NK-92 (cell line): ENCODE measurements around the gene DYNLRB2.

ENCODE experiments used
- DNase-seq: peaks from one replicate; lab custom pipeline; 2025; ENCODE audit not compliant: unreplicated experiment; lab: John Stamatoyannopoulos, UW

Gene DYNLRB2

DNA sequence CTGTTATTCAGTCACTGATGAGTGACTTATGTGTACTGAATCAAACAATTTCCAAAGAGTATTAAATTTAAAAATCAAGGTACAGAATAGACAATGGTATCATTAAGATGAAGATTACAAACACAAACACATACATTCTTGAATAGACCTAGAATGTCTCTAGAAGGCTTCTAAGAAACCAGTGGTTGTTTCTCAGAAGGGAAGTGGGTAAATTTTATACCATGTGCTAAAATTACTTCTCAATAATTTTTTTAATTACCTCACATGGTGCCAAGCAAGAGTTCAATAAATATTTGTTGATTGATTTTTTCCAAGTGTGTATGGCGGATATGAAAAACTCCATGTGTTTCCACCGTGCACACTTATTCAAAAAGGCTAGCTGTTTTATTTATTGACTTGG, 6.4 kb downstream of the DYNLRB2 start:
- no peak for DNase-seq

DNA sequence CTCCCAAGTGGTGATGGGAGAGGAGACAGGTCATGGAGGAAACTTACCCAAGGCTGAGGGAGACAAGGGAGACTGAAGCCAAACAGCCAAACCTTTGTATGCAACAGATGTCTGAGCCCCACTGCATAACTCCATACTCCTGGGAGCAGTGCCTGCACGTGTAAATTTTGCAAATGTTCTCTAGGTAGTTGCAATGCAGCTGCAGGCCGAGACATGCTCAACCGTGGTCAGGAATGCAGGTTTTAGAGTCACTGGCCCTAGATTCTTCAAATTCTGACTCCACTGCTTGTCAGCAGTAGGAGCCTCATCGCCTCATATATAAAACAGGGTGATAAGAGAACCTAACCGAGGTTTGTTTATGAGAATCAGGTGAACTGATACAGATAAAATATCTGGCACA, 11.5 kb downstream of the DYNLRB2 start:
- no peak for DNase-seq

GRCh38 chr16:80554033-80554432, 13.2 kb downstream of the DYNLRB2 start:
- DNase-seq: no peak

- no peak for DNase-seq
Observed at GRCh38 chr16:80556481-80556880, 15.7 kb downstream of the DYNLRB2 start.

DNA sequence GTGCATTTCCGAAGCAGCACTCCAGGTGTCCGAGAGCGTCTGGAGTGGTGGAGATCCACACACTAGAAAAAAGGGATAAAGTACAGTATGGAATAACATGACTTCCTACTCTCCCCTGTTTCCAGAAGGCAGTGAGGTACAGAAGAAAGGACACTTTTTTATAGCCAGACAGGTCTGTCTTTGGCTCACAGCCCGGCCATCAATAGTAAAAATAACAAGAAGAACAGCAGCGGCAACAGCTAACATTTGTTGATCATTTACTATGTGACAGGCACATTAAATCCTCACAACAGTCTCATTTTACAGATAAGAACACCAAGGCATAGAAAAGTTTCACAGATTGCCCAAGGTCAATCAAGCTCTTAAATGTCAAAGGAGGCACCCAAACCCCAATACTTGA, 16.2 kb downstream of the DYNLRB2 start:
- DNase-seq: no peak

GRCh38 chr16:80559369-80559768, 18.6 kb downstream of the DYNLRB2 start:
- DNase-seq: no peak

GRCh38 chr16:80563066-80563465, 22.3 kb downstream of the DYNLRB2 start:
- no peak for DNase-seq

DNA sequence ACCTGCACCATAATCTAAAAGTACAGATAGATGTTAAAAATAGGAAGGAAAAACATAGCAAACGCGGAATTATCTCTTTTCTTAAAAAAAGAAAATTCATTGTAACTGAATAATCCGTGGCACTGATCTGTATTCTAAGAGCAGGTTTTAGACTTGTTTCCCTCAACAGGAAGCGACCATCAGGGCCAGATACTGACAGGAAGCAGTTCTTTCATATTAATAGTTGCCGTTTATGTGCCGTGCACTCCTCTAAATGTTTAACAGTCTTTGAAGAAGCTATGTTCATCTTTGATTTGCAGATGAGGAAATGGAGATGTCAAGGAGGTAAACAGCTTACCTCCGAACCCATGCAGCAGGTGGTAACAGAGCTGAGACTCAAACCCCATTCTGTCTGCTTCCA, 23.6 kb downstream of the DYNLRB2 start:
- no peak for DNase-seq

GRCh38 chr16:80569440-80570105, 28.8 kb downstream of the DYNLRB2 start:
- DNase-seq: no peak

- DNase-seq: no peak
Observed at GRCh38 chr16:80570106-80570478, 29.3 kb downstream of the DYNLRB2 start.

GRCh38 chr16:80573700-80574120, 32.9 kb downstream of the DYNLRB2 start:
- no peak for DNase-seq

DNA sequence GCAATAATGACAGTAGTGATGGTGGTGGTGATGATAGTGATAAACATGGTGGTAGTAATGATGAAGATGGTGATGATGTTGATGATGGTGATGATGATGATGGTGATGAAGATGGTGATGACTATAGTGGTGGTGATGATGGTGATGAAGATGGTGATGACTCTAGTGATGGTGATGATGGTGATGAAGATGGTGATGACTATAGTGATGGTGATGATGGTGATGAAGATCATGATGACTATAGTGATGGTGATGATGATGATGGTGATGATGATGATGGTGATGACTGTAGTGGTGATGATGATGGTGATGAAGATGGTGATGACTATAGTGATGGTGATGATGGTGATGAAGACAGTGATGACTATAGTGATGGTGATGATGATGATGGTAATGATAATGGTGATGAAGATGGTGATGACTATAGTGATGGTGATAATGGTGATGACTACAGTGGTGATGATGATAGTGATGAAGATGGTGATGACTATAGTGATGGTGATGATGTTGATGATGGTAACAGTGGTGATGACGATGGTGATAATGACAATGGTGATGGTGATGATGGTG, 35.6 kb downstream of the DYNLRB2 start:
- DNase-seq: no peak

- DNase-seq: no peak
Observed at GRCh38 chr16:80577485-80578280, 36.9 kb downstream of the DYNLRB2 start.

DNA sequence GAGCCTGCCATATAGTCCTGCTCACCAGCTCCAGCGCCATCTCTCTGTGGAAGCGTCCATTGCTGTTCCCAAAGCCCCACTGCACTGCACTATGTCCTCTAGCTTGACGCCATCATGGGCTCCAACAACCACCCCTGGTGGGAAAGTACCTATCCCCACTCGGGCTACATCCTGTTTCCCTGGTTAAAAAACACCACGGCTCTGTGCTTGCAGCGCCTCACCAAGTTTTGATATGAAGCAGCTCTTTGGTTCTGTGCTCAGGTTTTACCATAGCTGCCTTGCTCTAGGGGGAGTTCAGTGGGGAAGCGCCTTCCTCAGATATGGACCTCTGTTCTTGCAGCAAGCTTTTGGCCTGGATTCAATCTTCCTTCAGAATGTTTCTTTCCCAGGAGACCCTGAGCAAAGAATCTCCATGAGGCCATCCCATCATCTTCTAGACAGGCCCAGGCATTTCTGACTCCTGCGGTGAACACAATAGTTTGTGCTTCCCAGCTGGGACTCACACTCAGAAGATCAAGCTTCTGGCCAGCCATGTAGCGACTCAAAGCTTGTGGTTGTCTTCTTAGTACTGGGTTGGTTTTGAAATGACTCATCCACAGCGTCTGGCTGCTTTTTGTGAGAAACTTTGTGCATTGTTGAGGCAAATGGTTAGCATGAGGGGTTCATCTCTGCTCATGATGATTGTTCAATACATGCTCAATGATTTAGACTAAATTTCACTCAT, 39.5 kb downstream of the DYNLRB2 start:
- DNase-seq: no peak

GRCh38 chr16:80583466-80583865, 42.7 kb downstream of the DYNLRB2 start:
- no peak for DNase-seq

- DNase-seq: no peak
Observed at GRCh38 chr16:80585764-80586163, 45.0 kb downstream of the DYNLRB2 start.

DNA sequence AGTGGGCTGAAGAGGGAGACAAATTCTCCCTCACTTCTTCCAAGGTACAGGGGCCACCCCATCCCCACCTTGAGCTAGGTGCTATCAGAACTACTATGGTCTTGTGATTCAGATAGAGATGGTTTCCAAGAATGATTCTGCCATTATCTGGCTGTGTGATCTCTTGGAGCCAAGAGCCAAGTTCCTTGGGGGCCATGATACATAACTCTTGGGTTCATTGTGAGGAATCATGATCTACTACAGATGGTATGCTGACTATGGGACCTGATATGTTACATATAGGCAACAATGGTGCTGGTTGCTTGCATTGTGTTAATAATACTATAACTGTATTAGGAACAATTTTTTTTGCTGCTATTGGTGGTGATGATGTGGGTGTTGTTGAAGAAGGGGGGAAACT, 45.7 kb downstream of the DYNLRB2 start:
- DNase-seq: no peak

DNA sequence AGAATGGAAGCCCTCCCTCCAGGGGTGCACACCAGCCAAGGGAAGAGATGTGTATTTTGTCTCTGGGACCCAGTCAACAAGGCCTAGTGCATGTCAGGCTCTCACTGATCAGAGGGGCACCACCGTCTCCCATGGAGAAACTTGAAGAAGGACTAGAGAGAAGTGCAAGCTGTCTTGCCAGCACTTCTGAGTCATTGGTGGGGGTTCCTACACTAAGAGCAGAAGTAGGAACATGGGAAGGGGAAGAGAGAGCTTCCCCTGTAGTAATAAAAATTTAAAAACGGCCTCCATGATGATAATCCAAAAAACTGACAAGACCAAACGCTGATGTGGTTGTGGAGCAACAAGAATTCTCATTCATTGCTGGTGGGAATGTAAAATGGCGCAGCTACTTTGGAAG, 46.3 kb downstream of the DYNLRB2 start:
- DNase-seq: no peak

DNA sequence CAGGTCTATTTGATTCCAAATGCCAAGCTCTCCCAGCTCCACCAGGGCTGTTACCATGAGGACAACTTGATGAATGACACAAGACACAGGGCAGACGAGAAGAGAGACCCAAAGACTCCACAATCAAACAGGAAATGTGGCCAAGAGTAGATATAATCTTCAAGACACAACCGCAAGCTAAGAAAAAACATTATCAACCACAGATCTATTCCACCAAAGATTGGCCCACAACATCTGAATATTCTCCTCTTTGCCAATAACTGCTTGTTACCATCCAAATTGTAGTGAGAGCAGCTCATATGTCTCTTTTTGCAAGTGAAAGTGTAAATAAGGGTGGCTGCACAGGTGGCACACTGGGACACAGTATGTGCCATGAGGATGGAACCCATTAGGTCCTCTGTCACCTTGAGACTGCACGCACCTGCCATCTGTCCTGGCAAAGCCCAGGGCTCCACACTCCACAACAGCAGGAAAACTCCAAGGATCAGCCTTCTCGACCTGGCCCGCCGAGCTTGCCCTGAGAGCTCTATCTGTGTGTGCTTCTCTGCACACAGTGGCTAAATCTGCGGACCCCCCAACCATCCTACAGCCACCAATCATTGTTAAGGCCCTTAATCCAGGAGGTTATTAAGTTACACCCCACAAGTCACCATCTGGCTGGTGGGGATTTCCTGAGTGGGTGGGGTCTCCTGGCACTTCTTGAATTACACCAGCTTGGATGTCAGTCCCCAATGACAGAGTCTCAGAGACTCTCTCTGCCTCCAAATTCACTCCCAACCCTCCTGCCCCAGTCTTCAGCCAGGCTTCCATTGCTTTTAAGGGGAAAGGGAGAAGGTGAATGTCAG, 50.5 kb downstream of the DYNLRB2 start:
- no peak for DNase-seq

- DNase-seq: no peak
Observed at GRCh38 chr16:80592273-80592672, 51.5 kb downstream of the DYNLRB2 start.

- no peak for DNase-seq
Observed at GRCh38 chr16:80594756-80595155, 54.0 kb downstream of the DYNLRB2 start.
